ENCODE measurements around the gene SMG6. TPM values are rescaled to one million over a fixed set of nuclear protein-coding genes. Genes with fewer than 3 reads are reported as not detected.

The SMG6 gene
- total RNA-seq, 1 donor from 2014 or later = 39.7 TPM

DNA sequence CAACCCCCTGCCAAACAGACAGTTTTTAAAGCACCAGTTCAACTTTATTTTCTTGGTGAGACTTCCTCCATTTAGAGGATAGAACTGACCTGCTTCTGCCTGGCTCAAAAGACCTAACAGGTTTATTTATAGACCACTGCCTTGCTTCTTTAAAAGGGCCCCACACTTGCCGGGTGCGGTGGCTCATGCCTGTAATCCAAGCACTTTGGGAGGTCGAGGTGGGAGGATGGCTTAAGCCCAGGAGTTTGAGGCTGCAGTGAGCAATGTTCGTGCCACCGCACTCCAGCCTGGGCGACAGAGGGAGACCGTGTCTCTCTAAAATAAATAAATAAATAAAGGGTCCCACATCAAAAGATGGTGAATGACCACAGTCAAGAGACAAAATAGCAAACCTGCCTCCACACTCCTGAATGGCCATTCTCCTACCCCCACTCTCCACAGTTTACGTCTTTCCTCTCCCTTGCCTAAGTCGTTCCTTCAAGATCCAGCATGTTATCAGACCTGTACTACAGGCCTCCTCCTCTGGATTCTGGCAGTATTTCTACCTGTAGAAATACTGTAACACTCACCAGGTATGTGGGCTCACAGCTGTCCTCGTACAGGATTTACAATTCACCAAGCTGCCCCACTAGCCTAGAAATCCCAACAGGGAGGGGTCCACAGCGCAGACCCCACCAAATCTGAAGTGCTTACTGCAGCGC, 95.6 kb downstream of the SMG6 start:
- H3K9ac ChIP-seq (ENCODE audit: low read length) = no peak overlapping the region
- no peaks in the 10 kb centered on the region for H3K36me3 ChIP-seq (ENCODE audit: insufficient read depth, low read length)
- Mint-ChIP-seq H3K27me3 (ENCODE audit: low read depth, unreplicated experiment) (no peaks in the 10 kb centered on the region), H3K27ac (ENCODE audit: unreplicated experiment) (no peak overlapping the region), H3K4me1 (ENCODE audit: low read depth, unreplicated experiment) (peaks cover 24% of the 10 kb centered on the region), H3K4me3 (ENCODE audit: unreplicated experiment) (no peak overlapping the region), H3K9me3 (ENCODE audit: unreplicated experiment) (no peaks in the 10 kb centered on the region), H3K36me3 (ENCODE audit: low read depth, unreplicated experiment) (peaks cover 7% of the 10 kb centered on the region)
- DNase-seq (ENCODE audit: low read depth) (no peak), FAIRE-seq (no peak)
- no peaks in the 10 kb centered on the region for H3K27me3 ChIP-seq (ENCODE audit: insufficient read depth, low read length)
- no peaks in the 10 kb centered on the region for H3K9me3 ChIP-seq (ENCODE audit: insufficient read depth, low read depth, low read length)
- no peak overlapping the region for H3K4me3 ChIP-seq (ENCODE audit: insufficient read depth, low read depth, low read length)
- peaks cover 44% of the 10 kb centered on the region for H3K79me2 ChIP-seq (ENCODE audit: insufficient read depth, low read length)
- no peak overlapping the region for H2AFZ ChIP-seq (ENCODE audit: low read depth, low read length)
- H4K20me1 ChIP-seq (ENCODE audit: insufficient read depth, low read length) = no peaks in the 10 kb centered on the region
- H3K27ac ChIP-seq (ENCODE audit: low read depth, low read length) = no peak overlapping the region
- peak overlapping the region; percentile 3 for H3K4me2 ChIP-seq (ENCODE audit: low read length)
- no peak for TF ChIP-seq EZH2 (IDR thresholded peaks at IDR 0.05; ENCODE audit: insufficient read depth, low read length)
- TF ChIP-seq, protein P1, sequence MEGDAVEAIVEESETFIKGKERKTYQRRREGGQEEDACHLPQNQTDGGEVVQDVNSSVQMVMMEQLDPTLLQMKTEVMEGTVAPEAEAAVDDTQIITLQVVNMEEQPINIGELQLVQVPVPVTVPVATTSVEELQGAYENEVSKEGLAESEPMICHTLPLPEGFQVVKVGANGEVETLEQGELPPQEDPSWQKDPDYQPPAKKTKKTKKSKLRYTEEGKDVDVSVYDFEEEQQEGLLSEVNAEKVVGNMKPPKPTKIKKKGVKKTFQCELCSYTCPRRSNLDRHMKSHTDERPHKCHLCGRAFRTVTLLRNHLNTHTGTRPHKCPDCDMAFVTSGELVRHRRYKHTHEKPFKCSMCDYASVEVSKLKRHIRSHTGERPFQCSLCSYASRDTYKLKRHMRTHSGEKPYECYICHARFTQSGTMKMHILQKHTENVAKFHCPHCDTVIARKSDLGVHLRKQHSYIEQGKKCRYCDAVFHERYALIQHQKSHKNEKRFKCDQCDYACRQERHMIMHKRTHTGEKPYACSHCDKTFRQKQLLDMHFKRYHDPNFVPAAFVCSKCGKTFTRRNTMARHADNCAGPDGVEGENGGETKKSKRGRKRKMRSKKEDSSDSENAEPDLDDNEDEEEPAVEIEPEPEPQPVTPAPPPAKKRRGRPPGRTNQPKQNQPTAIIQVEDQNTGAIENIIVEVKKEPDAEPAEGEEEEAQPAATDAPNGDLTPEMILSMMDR (IDR thresholded peaks at IDR 0.05; ENCODE audit: insufficient read depth, low read depth, low read length) = no peak
- peaks cover 17% of the 10 kb centered on the region for H3K4me1 ChIP-seq (ENCODE audit: insufficient read depth, low read length)

DNA sequence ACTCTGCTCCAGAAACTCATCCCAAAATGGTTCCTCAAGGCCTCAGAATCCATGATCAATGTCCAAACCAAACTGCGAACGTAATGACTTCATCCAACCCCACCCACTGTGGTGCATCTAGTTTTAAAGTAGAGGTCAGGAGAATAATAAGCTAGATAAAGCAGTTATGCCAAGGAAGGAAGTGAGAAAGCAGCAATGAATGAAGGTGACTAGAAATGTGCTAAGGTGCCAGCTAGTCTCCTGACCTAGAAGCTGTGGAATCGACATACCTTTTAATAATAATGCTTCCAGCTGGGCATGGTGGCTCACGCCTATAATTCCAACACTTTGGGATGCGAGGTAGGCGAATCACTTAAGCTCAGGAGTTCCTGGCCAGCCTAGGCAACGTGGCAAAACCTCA, 99.2 kb downstream of the SMG6 start:
- FAIRE-seq (no peak), DNase-seq (ENCODE audit: low read depth) (no peak)
- H3K4me2 ChIP-seq (ENCODE audit: low read length) = no peak overlapping the region
- H3K27me3 ChIP-seq (ENCODE audit: insufficient read depth, low read length) = no peaks in the 10 kb centered on the region
- no peak overlapping the region for H3K4me3 ChIP-seq (ENCODE audit: insufficient read depth, low read depth, low read length)
- Mint-ChIP-seq H3K4me1 (ENCODE audit: low read depth, unreplicated experiment) (peaks cover 11% of the 10 kb centered on the region), H3K4me3 (ENCODE audit: unreplicated experiment) (no peak overlapping the region), H3K36me3 (ENCODE audit: low read depth, unreplicated experiment) (peaks cover 11% of the 10 kb centered on the region), H3K27ac (ENCODE audit: unreplicated experiment) (no peak overlapping the region), H3K9me3 (ENCODE audit: unreplicated experiment) (no peaks in the 10 kb centered on the region), H3K27me3 (ENCODE audit: low read depth, unreplicated experiment) (no peaks in the 10 kb centered on the region)
- no peaks in the 10 kb centered on the region for H4K20me1 ChIP-seq (ENCODE audit: insufficient read depth, low read length)
- peaks cover 6% of the 10 kb centered on the region for H3K4me1 ChIP-seq (ENCODE audit: insufficient read depth, low read length)
- peaks cover 18% of the 10 kb centered on the region for H3K79me2 ChIP-seq (ENCODE audit: insufficient read depth, low read length)
- H3K9ac ChIP-seq (ENCODE audit: low read length) = no peak overlapping the region
- no peak overlapping the region for H3K27ac ChIP-seq (ENCODE audit: low read depth, low read length)
- H2AFZ ChIP-seq (ENCODE audit: low read depth, low read length) = no peak overlapping the region
- H3K9me3 ChIP-seq (ENCODE audit: insufficient read depth, low read depth, low read length) = no peaks in the 10 kb centered on the region
- no peak for TF ChIP-seq EZH2 (IDR thresholded peaks at IDR 0.05; ENCODE audit: insufficient read depth, low read length)
- TF ChIP-seq, protein P1 (IDR thresholded peaks at IDR 0.05; ENCODE audit: insufficient read depth, low read depth, low read length) = no peak
- H3K36me3 ChIP-seq (ENCODE audit: insufficient read depth, low read length) = peaks cover 3% of the 10 kb centered on the region

GRCh38 chr17:2203818-2204217, 99.8 kb downstream of the SMG6 start:
- no peak overlapping the region for H3K4me2 ChIP-seq (ENCODE audit: low read length)
- peaks cover 13% of the 10 kb centered on the region for H3K4me1 Mint-ChIP-seq (ENCODE audit: low read depth, unreplicated experiment)

More at GRCh38 chr17:2203818-2204217, 99.8 kb downstream of the SMG6 start:
- H3K4me3 Mint-ChIP-seq (ENCODE audit: unreplicated experiment) = no peak overlapping the region
- TF ChIP-seq, protein P1 (IDR thresholded peaks at IDR 0.05; ENCODE audit: insufficient read depth, low read depth, low read length) = no peak
- no peak for TF ChIP-seq EZH2 (IDR thresholded peaks at IDR 0.05; ENCODE audit: insufficient read depth, low read length)
- DNase-seq (ENCODE audit: low read depth) = no peak
- Histone ChIP-seq H2AFZ (ENCODE audit: low read depth, low read length) (no peak overlapping the region), H3K36me3 (ENCODE audit: insufficient read depth, low read length) (peaks cover 3% of the 10 kb centered on the region), H4K20me1 (ENCODE audit: insufficient read depth, low read length) (no peaks in the 10 kb centered on the region), H3K9me3 (ENCODE audit: insufficient read depth, low read depth, low read length) (no peaks in the 10 kb centered on the region), H3K4me1 (ENCODE audit: insufficient read depth, low read length) (peaks cover 9% of the 10 kb centered on the region), H3K27me3 (ENCODE audit: insufficient read depth, low read length) (no peaks in the 10 kb centered on the region), H3K27ac (ENCODE audit: low read depth, low read length) (no peak overlapping the region), H3K4me3 (ENCODE audit: insufficient read depth, low read depth, low read length) (no peak overlapping the region), H3K79me2 (ENCODE audit: insufficient read depth, low read length) (peaks cover 18% of the 10 kb centered on the region), H3K9ac (ENCODE audit: low read length) (no peak overlapping the region)
- H3K9me3 Mint-ChIP-seq (ENCODE audit: unreplicated experiment) = no peaks in the 10 kb centered on the region
- H3K36me3 Mint-ChIP-seq (ENCODE audit: low read depth, unreplicated experiment) = peaks cover 10% of the 10 kb centered on the region
- no peaks in the 10 kb centered on the region for H3K27me3 Mint-ChIP-seq (ENCODE audit: low read depth, unreplicated experiment)
- no peak overlapping the region for H3K27ac Mint-ChIP-seq (ENCODE audit: unreplicated experiment)
- FAIRE-seq = no peak

Data from astrocyte (in vitro differentiated cells and primary cell).